ENCODE measurements around the gene MPV17L.
"Not testable (repeated sequence)": the region's sequence is repeated elsewhere in the genome, so short reads cannot be mapped to it uniquely, and the experiment has no call there.

Gene MPV17L

GRCh38 chr16:15395631-15396508 is at the start of gene MPV17L:
TSS of gene MPV17L (plus strand) at chr16:15395754. CDS start at chr16:15395898, 144 bp downstream.
- not testable (repeated sequence) for H3K9me3 Mint-ChIP-seq
- Mint-ChIP-seq H3K27me3 (peaks cover 11% of the 10 kb centered on the region), H3K4me3 (peak within 1 kb of the TSS; percentile 70)

GRCh38 chr16:15348721-15349120 is 46.8 kb upstream of the MPV17L start:
- H3K27ac Mint-ChIP-seq, H3K4me3 Mint-ChIP-seq, H3K36me3 Mint-ChIP-seq, ATAC-seq, H3K27me3 Mint-ChIP-seq, H3K9me3 Mint-ChIP-seq, H3K4me1 Mint-ChIP-seq: not testable (repeated sequence)

More at GRCh38 chr16:15395631-15396508, at the start of gene MPV17L:
- not testable (repeated sequence) for H3K36me3 Mint-ChIP-seq, H3K27ac Mint-ChIP-seq, H3K4me1 Mint-ChIP-seq
- peak; percentile 80 for ATAC-seq

GRCh38 chr16:15351251-15351650 is 44.3 kb upstream of the MPV17L start:
- not testable (repeated sequence) for H3K4me1 Mint-ChIP-seq, H3K9me3 Mint-ChIP-seq, H3K27me3 Mint-ChIP-seq, ATAC-seq, H3K4me3 Mint-ChIP-seq, H3K27ac Mint-ChIP-seq, H3K36me3 Mint-ChIP-seq

- H3K9me3 Mint-ChIP-seq, ATAC-seq, H3K27ac Mint-ChIP-seq, H3K4me3 Mint-ChIP-seq, H3K36me3 Mint-ChIP-seq, H3K27me3 Mint-ChIP-seq, H3K4me1 Mint-ChIP-seq: not testable (repeated sequence)
These were observed 43.8 kb upstream of the MPV17L start for GRCh38 chr16:15351745-15352144.

- ATAC-seq, H3K27ac Mint-ChIP-seq: not testable (repeated sequence)
These were observed 42.7 kb upstream of the MPV17L start for GRCh38 chr16:15352852-15353251.

GRCh38 chr16:15354846-15355245 is 40.7 kb upstream of the MPV17L start:
- H3K27ac Mint-ChIP-seq, H3K4me1 Mint-ChIP-seq, H3K9me3 Mint-ChIP-seq, ATAC-seq, H3K4me3 Mint-ChIP-seq, H3K36me3 Mint-ChIP-seq, H3K27me3 Mint-ChIP-seq: not testable (repeated sequence)

More at GRCh38 chr16:15352852-15353251, 42.7 kb upstream of the MPV17L start:
- H3K36me3 Mint-ChIP-seq, H3K27me3 Mint-ChIP-seq, H3K9me3 Mint-ChIP-seq, H3K4me1 Mint-ChIP-seq, H3K4me3 Mint-ChIP-seq: not testable (repeated sequence)

- not testable (repeated sequence) for H3K9me3 Mint-ChIP-seq, H3K4me3 Mint-ChIP-seq, H3K27ac Mint-ChIP-seq, ATAC-seq, H3K36me3 Mint-ChIP-seq, H3K4me1 Mint-ChIP-seq, H3K27me3 Mint-ChIP-seq
These were observed 38.1 kb upstream of the MPV17L start for GRCh38 chr16:15357495-15357894.

- not testable (repeated sequence) for H3K36me3 Mint-ChIP-seq, ATAC-seq, H3K4me3 Mint-ChIP-seq, H3K27ac Mint-ChIP-seq, H3K9me3 Mint-ChIP-seq, H3K27me3 Mint-ChIP-seq, H3K4me1 Mint-ChIP-seq
These were observed 17.4 kb upstream of the MPV17L start, which contains the start of gene NPIPA5 for GRCh38 chr16:15378194-15378593. TSS of gene NPIPA5 (minus strand) at chr16:15378294. CDS start at chr16:15378294, 0 bp downstream.

- not testable (repeated sequence) for H3K4me1 Mint-ChIP-seq, H3K9me3 Mint-ChIP-seq, H3K27ac Mint-ChIP-seq, H3K36me3 Mint-ChIP-seq, H3K27me3 Mint-ChIP-seq, H3K4me3 Mint-ChIP-seq, ATAC-seq
These were observed 12.7 kb upstream of the MPV17L start for GRCh38 chr16:15382810-15383209.

- not testable (repeated sequence) for H3K9me3 Mint-ChIP-seq, H3K27ac Mint-ChIP-seq, ATAC-seq, H3K36me3 Mint-ChIP-seq, H3K4me3 Mint-ChIP-seq, H3K27me3 Mint-ChIP-seq, H3K4me1 Mint-ChIP-seq
These were observed 7.5 kb upstream of the MPV17L start for GRCh38 chr16:15388060-15388459.

- H3K9me3 Mint-ChIP-seq, ATAC-seq, H3K36me3 Mint-ChIP-seq, H3K4me1 Mint-ChIP-seq, H3K4me3 Mint-ChIP-seq, H3K27me3 Mint-ChIP-seq, H3K27ac Mint-ChIP-seq: not testable (repeated sequence)
These were observed 5.6 kb upstream of the MPV17L start for GRCh38 chr16:15389916-15390315.

- ATAC-seq, H3K4me3 Mint-ChIP-seq, H3K4me1 Mint-ChIP-seq, H3K36me3 Mint-ChIP-seq, H3K27ac Mint-ChIP-seq, H3K9me3 Mint-ChIP-seq: not testable (repeated sequence)
- H3K27me3 Mint-ChIP-seq: peaks cover 11% of the 10 kb centered on the region
These were observed 2.5 kb upstream of the MPV17L start for GRCh38 chr16:15393025-15393424.

GRCh38 chr16:15396509-15396829 is 915 bp downstream of the MPV17L start:
- H3K9me3 Mint-ChIP-seq: not testable (repeated sequence)

GRCh38 chr16:15396948-15397594 is 1.5 kb downstream of the MPV17L start:
- Mint-ChIP-seq H3K4me1 (no peaks in the 10 kb centered on the region), H3K27me3 (peaks cover 11% of the 10 kb centered on the region), H3K4me3 (no peak overlapping the region), H3K36me3 (no peaks in the 10 kb centered on the region), H3K27ac (no peak overlapping the region), H3K9me3 (no peaks in the 10 kb centered on the region)
- ATAC-seq: no peak

More at GRCh38 chr16:15396509-15396829, 915 bp downstream of the MPV17L start:
- H3K27ac Mint-ChIP-seq, H3K36me3 Mint-ChIP-seq, H3K4me1 Mint-ChIP-seq, ATAC-seq: not testable (repeated sequence)
- peaks cover 11% of the 10 kb centered on the region for H3K27me3 Mint-ChIP-seq
- peak overlapping the region; percentile 70 for H3K4me3 Mint-ChIP-seq

- Mint-ChIP-seq H3K27ac (no peak overlapping the region), H3K4me1 (peaks cover 7% of the 10 kb centered on the region), H3K27me3 (peaks cover 11% of the 10 kb centered on the region), H3K36me3 (no peaks in the 10 kb centered on the region), H3K9me3 (no peaks in the 10 kb centered on the region), H3K4me3 (no peak overlapping the region)
- ATAC-seq: no peak
These were observed 3.2 kb downstream of the MPV17L start for GRCh38 chr16:15398618-15399316.

Data from stimulated activated memory B cell treated with anti-CD40 and anti-IgM and Interleukin-4, amounts not matched to agents 10 μg/mL and 1 μg/mL and 100 μg/mL, for 72 hours (primary cell).